GM12878 (cell line): Measurements from ENCODE around the gene REEP2.

Source experiments
- E2F4 ChIP-seq: IDR thresholded peaks from 2 replicates; pipeline ENCODE4 v1.6.1; 2012; ENCODE audit warnings: low read depth, low read length, improper control_type of control experiment
- E2F8 ChIP-seq: fragments of 450-650 bp; IDR thresholded peaks from 2 replicates; pipeline ENCODE4 v1.6.1; 2018; ENCODE audit warnings: mild to moderate bottlenecking, low read depth, moderate library complexity; ENCODE audit not compliant: partially characterized antibody
- EED ChIP-seq: sonication (generic); IDR thresholded peaks from 2 replicates; pipeline ENCODE4 v1.6.1; 2016; ENCODE audit warnings: antibody characterized with exemption, low read depth
- POLR2A ChIP-seq: IDR thresholded peaks from 2 replicates; pipeline ENCODE4 v1.6.1; 2011; ENCODE audit warnings: low read depth, mild to moderate bottlenecking, low read length
- POLR2AphosphoS5 ChIP-seq: IDR thresholded peaks from 2 replicates; pipeline ENCODE4 v1.6.1; 2011; ENCODE audit warnings: mild to moderate bottlenecking, low read length, inconsistent platforms
- RAD21 ChIP-seq: IDR thresholded peaks from 2 replicates; pipeline ENCODE4 v1.6.1; 2011; ENCODE audit warnings: mild to moderate bottlenecking, low read depth, low read length, moderate library complexity; ENCODE audit not compliant: insufficient read depth
- REST ChIP-seq: IDR thresholded peaks from 2 replicates; pipeline ENCODE4 v1.6.1; 2012; ENCODE audit warnings: mild to moderate bottlenecking, low read depth, low read length
- TBL1XR1 ChIP-seq: IDR thresholded peaks from 2 replicates; pipeline ENCODE4 v1.6.1; 2012; ENCODE audit warnings: low read depth, low read length, improper control_type of control experiment
- ZNF274 ChIP-seq: IDR thresholded peaks from one replicate; pipeline ENCODE4 v1.8.0; 2011; ENCODE audit not compliant: insufficient read length, insufficient read depth
- TF ChIP-seq, protein P1 (sequence below), 3 experiments: IDR thresholded peaks in 2 of 3; conservative IDR thresholded peaks in 1 of 3; 2 replicates each; pipeline ENCODE4 v1.5.1; 2011; ENCODE audit warnings: low read depth in 3 of 3, low read length in 3 of 3, mild to moderate bottlenecking in 3 of 3, control low read depth in 2 of 3, moderate library complexity in 2 of 3, inconsistent platforms in 1 of 3, mixed read lengths in 1 of 3; ENCODE audit not compliant: control insufficient read depth in 2 of 3, insufficient read depth in 1 of 3; ENCODE audit errors: extremely low read depth in 1 of 3

DNA sequence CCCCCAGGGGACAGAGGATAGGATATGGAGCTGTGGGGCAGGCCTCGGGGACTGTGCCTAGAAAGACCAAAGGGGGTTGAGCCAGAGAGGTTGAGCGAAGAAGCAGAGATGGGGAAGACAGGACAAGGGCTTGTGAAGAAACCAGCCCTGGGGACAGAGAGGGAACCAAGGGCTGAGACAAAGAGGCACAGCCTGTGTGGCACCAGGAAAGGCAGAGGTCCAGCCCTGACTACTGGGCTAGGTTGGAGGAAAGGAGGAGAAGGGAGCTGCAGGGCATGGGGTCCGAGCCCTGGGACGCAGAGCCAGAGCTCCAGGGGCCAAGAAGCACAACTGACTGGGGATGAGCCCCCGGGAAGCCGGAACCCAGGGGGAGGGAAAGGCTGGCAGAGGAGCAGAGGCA is 9.2 kb downstream of the REEP2 start:
- no peak for TF ChIP-seq ZNF274
- TF ChIP-seq POLR2AphosphoS5, result no peak
- no peak for TF ChIP-seq TBL1XR1
- TF ChIP-seq E2F8, result no peak
- TF ChIP-seq EED, result no peak
- TF ChIP-seq, protein P1, sequence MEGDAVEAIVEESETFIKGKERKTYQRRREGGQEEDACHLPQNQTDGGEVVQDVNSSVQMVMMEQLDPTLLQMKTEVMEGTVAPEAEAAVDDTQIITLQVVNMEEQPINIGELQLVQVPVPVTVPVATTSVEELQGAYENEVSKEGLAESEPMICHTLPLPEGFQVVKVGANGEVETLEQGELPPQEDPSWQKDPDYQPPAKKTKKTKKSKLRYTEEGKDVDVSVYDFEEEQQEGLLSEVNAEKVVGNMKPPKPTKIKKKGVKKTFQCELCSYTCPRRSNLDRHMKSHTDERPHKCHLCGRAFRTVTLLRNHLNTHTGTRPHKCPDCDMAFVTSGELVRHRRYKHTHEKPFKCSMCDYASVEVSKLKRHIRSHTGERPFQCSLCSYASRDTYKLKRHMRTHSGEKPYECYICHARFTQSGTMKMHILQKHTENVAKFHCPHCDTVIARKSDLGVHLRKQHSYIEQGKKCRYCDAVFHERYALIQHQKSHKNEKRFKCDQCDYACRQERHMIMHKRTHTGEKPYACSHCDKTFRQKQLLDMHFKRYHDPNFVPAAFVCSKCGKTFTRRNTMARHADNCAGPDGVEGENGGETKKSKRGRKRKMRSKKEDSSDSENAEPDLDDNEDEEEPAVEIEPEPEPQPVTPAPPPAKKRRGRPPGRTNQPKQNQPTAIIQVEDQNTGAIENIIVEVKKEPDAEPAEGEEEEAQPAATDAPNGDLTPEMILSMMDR (IDR thresholded peaks at IDR 0.05 in 2 of 3, conservative IDR thresholded peaks at IDR 0.05 in 1 of 3; ENCODE audit: control insufficient read depth in 2 of 3, extremely low read depth in 1 of 3, insufficient read depth in 1 of 3, low read depth in 3 of 3, low read length in 3 of 3), result no peak
- TF ChIP-seq POLR2A, result no peak
- TF ChIP-seq REST, result no peak
- no peak for TF ChIP-seq E2F4
- no peak for TF ChIP-seq RAD21
